ENCODE data around the gene GFRA4. TPM values are rescaled to one million over a fixed set of nuclear protein-coding genes. Genes with fewer than 3 reads are reported as not detected.

The GFRA4 gene
- total RNA-seq (2014; rRNA removed), result not detected in 2 replicates
- Bru-seq, nascent RNA, result not detected
- not detected for BruChase-seq, experiment 1, labeled RNA remaining after a 6-hour chase
- not detected for BruChase-seq, experiment 2, labeled RNA remaining after a 2-hour chase
- long read RNA-seq, result 0 reads

- H3K27me3 ChIP-seq (ENCODE audit: low read length), result peaks cover 18% of the 10 kb centered on the region
- no peak for DNase-seq
- POLR2A ChIA-PET (ENCODE audit: unreplicated experiment), result no interaction called here
Measured at GRCh38 chr20:3663031-3663701, at the start of gene GFRA4. GFRA4 (minus strand) TSS chr20:3663399; CDS start chr20:3663399, 0 bp downstream.

GRCh38 chr20:3712279-3712873, 49.2 kb upstream of the GFRA4 start, which contains the start of gene SIGLEC1:
SIGLEC1 (minus strand) TSS chr20:3712600; CDS start chr20:3707128, 5,472 bp downstream.
- ChIA-PET POLR2A (ENCODE audit: unreplicated experiment) (no interaction called here), CTCF (no interaction called here)
- no peak within 1 kb of the TSS for H3K9ac ChIP-seq (ENCODE audit: low read length)
- intact Hi-C loops (cut with micrococcal nuclease), result no loop called here
- no peak for DNase-seq
- no peaks in the 10 kb centered on the region for H4K20me1 ChIP-seq (ENCODE audit: low read length)
- TF ChIP-seq EZH2 (IDR thresholded peaks at IDR 0.05; ENCODE audit: low read length, unreplicated experiment) (no peak), EZH2phosphoT487 (IDR thresholded peaks at IDR 0.05; ENCODE audit: borderline replicate concordance, low read length) (no peak), CTCF (conservative IDR thresholded peaks at IDR 0.05; ENCODE audit: low read depth, low read length) (no peak)
- no peaks in the 10 kb centered on the region for H3K36me3 ChIP-seq (ENCODE audit: low read depth, low read length)
- BruUV-seq (replicated peaks), result no TSS peak
- H2AFZ ChIP-seq (ENCODE audit: low read length), result no peak within 1 kb of the TSS
- no peaks in the 10 kb centered on the region for H3F3A ChIP-seq (ENCODE audit: low read length, unreplicated experiment)
- H3K9me3 ChIP-seq (ENCODE audit: low read length), result no peaks in the 10 kb centered on the region
- no peaks in the 10 kb centered on the region for H3K79me2 ChIP-seq (ENCODE audit: low read length)
- no peak within 1 kb of the TSS for H3K27ac ChIP-seq (ENCODE audit: low read length)
- H3K9me2 ChIP-seq (replicated peaks; ENCODE audit: low read length), result no peaks in the 10 kb centered on the region
- H3K4me3 ChIP-seq (ENCODE audit: low read length), result no peak within 1 kb of the TSS
- no peak for ATAC-seq
- H3K4me2 ChIP-seq (ENCODE audit: low read length), result no peak within 1 kb of the TSS
- H3K4me1 ChIP-seq (ENCODE audit: insufficient read depth, low read length), result no peaks in the 10 kb centered on the region
- no peaks in the 10 kb centered on the region for H3K27me3 ChIP-seq (ENCODE audit: low read length)

More at GRCh38 chr20:3663031-3663701, at the start of gene GFRA4:
- no peaks in the 10 kb centered on the region for H4K20me1 ChIP-seq (ENCODE audit: low read length)
- no peaks in the 10 kb centered on the region for H3K9me2 ChIP-seq (replicated peaks; ENCODE audit: low read length)
- H2AFZ ChIP-seq (ENCODE audit: low read length), result no peak within 1 kb of the TSS
- no TSS peak for BruUV-seq (replicated peaks)
- no peaks in the 10 kb centered on the region for H3K9me3 ChIP-seq (ENCODE audit: low read length)
- intact Hi-C loops (cut with micrococcal nuclease), result no loop called here
- no peak within 1 kb of the TSS for H3K4me2 ChIP-seq (ENCODE audit: low read length)
- TF ChIP-seq EZH2 (IDR thresholded peaks at IDR 0.05; ENCODE audit: low read length, unreplicated experiment) (no peak), EZH2phosphoT487 (IDR thresholded peaks at IDR 0.05; ENCODE audit: borderline replicate concordance, low read length) (no peak), CTCF (conservative IDR thresholded peaks at IDR 0.05; ENCODE audit: low read depth, low read length) (no peak)
- no peak within 1 kb of the TSS for H3K27ac ChIP-seq (ENCODE audit: low read length)
- H3K4me1 ChIP-seq (ENCODE audit: insufficient read depth, low read length), result no peaks in the 10 kb centered on the region
- no peak within 1 kb of the TSS for H3K4me3 ChIP-seq (ENCODE audit: low read length)
- no peak for ATAC-seq
- no peaks in the 10 kb centered on the region for H3F3A ChIP-seq (ENCODE audit: low read length, unreplicated experiment)
- H3K79me2 ChIP-seq (ENCODE audit: low read length), result no peaks in the 10 kb centered on the region
- H3K9ac ChIP-seq (ENCODE audit: low read length), result no peak within 1 kb of the TSS
- CTCF ChIA-PET, result no interaction called here
- H3K36me3 ChIP-seq (ENCODE audit: low read depth, low read length), result no peaks in the 10 kb centered on the region
